Measurements from ENCODE around the gene AADACL3. TPM values are rescaled to one million over a fixed set of nuclear protein-coding genes. Genes with fewer than 3 reads are reported as not detected.

AADACL3 gene
- total and polyA plus RNA-seq, 2 experiments from 2014 or later = 0.10 TPM; not detected in 1

DNA sequence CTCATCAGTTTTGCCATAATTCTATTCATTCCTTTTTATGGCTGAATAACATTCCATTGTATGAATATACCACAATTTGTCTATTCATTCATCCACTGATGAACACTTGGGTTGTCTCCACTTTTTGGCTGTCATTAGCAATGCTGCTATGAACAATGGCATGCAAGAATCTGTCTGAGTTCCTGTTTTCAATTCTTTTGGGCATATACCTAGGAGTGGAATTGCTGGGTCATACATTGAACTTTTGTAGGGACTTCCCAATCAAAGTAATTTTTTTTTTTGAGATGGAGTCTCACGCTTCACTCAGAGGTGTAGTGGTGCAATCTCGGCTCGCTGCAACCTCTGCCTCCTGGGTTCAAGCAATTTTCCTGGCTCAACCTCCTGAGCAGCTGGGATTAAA, 37.1 kb upstream of the AADACL3 start:
- H4K20me1 ChIP-seq (ENCODE audit: insufficient read depth, poor library complexity, severe bottlenecking) = no peaks in the 10 kb centered on the region
- H2AFZ ChIP-seq = no peak overlapping the region
- no peaks in the 10 kb centered on the region for H3K9me2 ChIP-seq (replicated peaks; ENCODE audit: insufficient read depth)
- H3K4me1 ChIP-seq (ENCODE audit: insufficient read depth) = no peaks in the 10 kb centered on the region
- no peak overlapping the region for H3K4me3 ChIP-seq
- H3K27me3 ChIP-seq = no peaks in the 10 kb centered on the region
- WGBS (ENCODE audit: low lambda C conversion rate, missing lambda C conversion rate) = 92% methylated on average over 3 of the region's 3 CpGs
- no peak for DNase-seq (ENCODE audit: low spot score)
- H3K4me2 ChIP-seq = no peak overlapping the region
- H3K36me3 ChIP-seq (replicated peaks; ENCODE audit: insufficient read depth, low read depth) = no peaks in the 10 kb centered on the region
- H3K9me3 ChIP-seq (ENCODE audit: low read depth) = no peaks in the 10 kb centered on the region
- no peaks in the 10 kb centered on the region for H3K79me2 ChIP-seq
- TF ChIP-seq EZH2 (IDR thresholded peaks at IDR 0.05; ENCODE audit: borderline replicate concordance) (no peak), CTCF (IDR thresholded peaks at IDR 0.05; ENCODE audit: poor library complexity) (no peak), EZH2phosphoT487 (IDR thresholded peaks at IDR 0.05; ENCODE audit: low read depth, severe bottlenecking, unreplicated experiment) (no peak)
- H3K27ac ChIP-seq = no peak overlapping the region

DNA sequence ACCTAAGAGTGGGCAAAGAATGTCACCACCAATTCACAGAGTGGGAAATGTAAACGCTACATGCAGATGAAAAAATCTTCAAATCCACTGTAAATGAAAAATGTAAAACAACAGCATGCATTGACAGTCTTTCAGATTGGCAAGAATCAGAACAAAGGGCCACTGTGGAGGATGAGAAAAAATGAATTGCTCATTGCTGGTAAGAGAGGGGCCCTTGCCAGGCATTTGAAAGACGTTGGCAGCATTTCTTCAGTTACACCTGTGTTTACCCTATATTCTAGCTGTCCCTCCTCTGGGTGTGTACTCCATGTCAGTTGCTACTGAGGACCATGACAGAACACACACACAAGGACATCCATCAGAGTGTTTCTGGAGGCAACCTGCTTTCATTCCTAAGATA, 25.8 kb upstream of the AADACL3 start:
- WGBS (ENCODE audit: low lambda C conversion rate, missing lambda C conversion rate) = 79% methylated on average over 2 of the region's 2 CpGs
- DNase-seq (ENCODE audit: low spot score) = no peak
- TF ChIP-seq EZH2 (IDR thresholded peaks at IDR 0.05; ENCODE audit: borderline replicate concordance) (no peak), CTCF (IDR thresholded peaks at IDR 0.05; ENCODE audit: poor library complexity) (no peak), EZH2phosphoT487 (IDR thresholded peaks at IDR 0.05; ENCODE audit: low read depth, severe bottlenecking, unreplicated experiment) (no peak)

DNA sequence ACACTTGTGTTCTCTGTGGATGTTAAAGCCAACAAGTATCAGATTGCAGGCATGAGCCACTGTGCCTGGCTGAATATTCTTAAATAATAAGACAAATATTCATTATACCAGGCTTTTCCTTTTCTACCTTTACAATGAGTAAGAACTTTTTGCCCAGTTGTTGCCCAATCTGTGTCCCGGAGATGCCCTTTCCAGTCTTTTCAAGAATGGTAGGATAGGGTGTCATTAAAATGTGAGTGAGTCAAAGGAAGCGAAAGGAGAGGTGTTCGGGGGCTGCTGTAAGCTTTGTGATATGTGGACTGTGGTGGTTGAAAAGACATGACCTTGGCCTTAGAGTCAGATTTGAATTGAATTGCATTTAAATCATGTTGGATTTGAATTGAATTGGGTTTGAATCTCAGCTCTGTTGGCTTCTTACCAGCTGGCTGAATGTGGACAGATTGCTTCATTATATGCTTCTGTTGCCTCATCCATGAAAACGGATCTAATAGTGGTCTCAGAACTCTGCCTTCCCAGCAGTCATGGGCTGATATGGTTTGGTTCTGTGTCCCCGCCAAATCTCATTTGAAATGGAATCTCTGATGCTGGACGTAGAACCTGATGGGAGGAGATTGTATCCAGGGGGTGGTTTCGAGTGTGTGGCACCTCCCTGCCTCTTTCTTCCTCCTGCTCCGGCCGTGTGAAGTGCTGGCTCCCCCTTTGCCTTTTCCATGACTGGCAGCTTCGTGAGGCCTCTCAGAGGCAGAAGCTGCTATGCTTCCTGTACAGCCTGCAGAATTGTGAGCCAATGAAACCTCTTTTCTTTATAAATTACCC, 22.7 kb upstream of the AADACL3 start:
- Histone ChIP-seq H3K4me1 (ENCODE audit: insufficient read depth) (no peaks in the 10 kb centered on the region), H3K9me3 (ENCODE audit: low read depth) (no peaks in the 10 kb centered on the region), H3K27me3 (no peaks in the 10 kb centered on the region), H3K9me2 (replicated peaks; ENCODE audit: insufficient read depth) (no peaks in the 10 kb centered on the region), H3K79me2 (no peaks in the 10 kb centered on the region), H2AFZ (no peak overlapping the region), H3K4me2 (no peak overlapping the region), H3K4me3 (no peak overlapping the region), H3K27ac (no peak overlapping the region), H3K36me3 (replicated peaks; ENCODE audit: insufficient read depth, low read depth) (no peaks in the 10 kb centered on the region), H4K20me1 (ENCODE audit: insufficient read depth, poor library complexity, severe bottlenecking) (no peaks in the 10 kb centered on the region)
- TF ChIP-seq CTCF (IDR thresholded peaks at IDR 0.05; ENCODE audit: poor library complexity) = no peak
- TF ChIP-seq EZH2phosphoT487 (IDR thresholded peaks at IDR 0.05; ENCODE audit: low read depth, severe bottlenecking, unreplicated experiment) = no peak
- TF ChIP-seq EZH2 (IDR thresholded peaks at IDR 0.05; ENCODE audit: borderline replicate concordance) = no peak
- DNase-seq (ENCODE audit: low spot score) = no peak
- 84% methylated on average over 10 of the region's 10 CpGs for WGBS (ENCODE audit: low lambda C conversion rate, missing lambda C conversion rate)

More for the DNA sequence above, 25.8 kb upstream of the AADACL3 start:
- no peak overlapping the region for H3K4me2 ChIP-seq
- no peak overlapping the region for H3K4me3 ChIP-seq
- H3K9me3 ChIP-seq (ENCODE audit: low read depth) = no peaks in the 10 kb centered on the region
- no peaks in the 10 kb centered on the region for H3K36me3 ChIP-seq (replicated peaks; ENCODE audit: insufficient read depth, low read depth)
- no peaks in the 10 kb centered on the region for H3K9me2 ChIP-seq (replicated peaks; ENCODE audit: insufficient read depth)
- no peaks in the 10 kb centered on the region for H3K4me1 ChIP-seq (ENCODE audit: insufficient read depth)
- H3K27ac ChIP-seq = no peak overlapping the region
- no peaks in the 10 kb centered on the region for H4K20me1 ChIP-seq (ENCODE audit: insufficient read depth, poor library complexity, severe bottlenecking)
- H2AFZ ChIP-seq = no peak overlapping the region
- H3K79me2 ChIP-seq = no peaks in the 10 kb centered on the region
- no peaks in the 10 kb centered on the region for H3K27me3 ChIP-seq

Measured in hepatocyte (in vitro differentiated cells).